G401.6 (cell line): Measurements from ENCODE around the gene SF3B6.

Experiments used
- FAIRE-seq: peaks from 2 replicates; lab custom pipeline; 2012; peaks lifted over from hg19 to GRCh38; lab: Jason Lieb, UNC

The SF3B6 gene

GRCh38 chr2:24018241-24018640, 57.9 kb downstream of the SF3B6 start:
- no peak for FAIRE-seq

GRCh38 chr2:24017711-24018110, 58.4 kb downstream of the SF3B6 start:
- no peak for FAIRE-seq
